H9 (cell line): ENCODE results near the gene OSTF1. TPM values are rescaled to one million over a fixed set of nuclear protein-coding genes. Genes with fewer than 3 reads are reported as not detected.

ENCODE experiments used
- DNase-seq: peaks from one replicate; pipeline ENCODE4 v3.0.0-alpha.2; 2017
- H2AFZ ChIP-seq: one replicate; pipeline ENCODE4 v1.6.1; 2013; ENCODE audit warnings: mild to moderate bottlenecking, low read length, control low read depth, moderate library complexity
- H2AK5ac ChIP-seq: 2 replicates; pipeline ENCODE4 v1.6.1; 2013; ENCODE audit warnings: low read length, control low read depth, mixed read lengths; ENCODE audit not compliant: insufficient read length
- H2BK120ac ChIP-seq: one replicate; pipeline ENCODE4 v1.6.1; 2013; ENCODE audit warnings: low read depth, mild to moderate bottlenecking, low read length, control low read depth, inconsistent platforms; ENCODE audit not compliant: poor library complexity, severe bottlenecking
- H2BK12ac ChIP-seq: 2 replicates; pipeline ENCODE4 v1.6.1; 2013; ENCODE audit warnings: low read length, control low read depth, mixed read lengths, low read depth; ENCODE audit not compliant: insufficient read length
- H2BK15ac ChIP-seq: 2 replicates; pipeline ENCODE4 v1.6.1; 2013; ENCODE audit warnings: low read depth, low read length, control low read depth
- H2BK20ac ChIP-seq: one replicate; pipeline ENCODE4 v1.6.1; 2013; ENCODE audit warnings: low read depth, mild to moderate bottlenecking, low read length, control low read depth, inconsistent platforms; ENCODE audit not compliant: poor library complexity, severe bottlenecking
- H2BK5ac ChIP-seq: 2 replicates; pipeline ENCODE4 v1.6.1; 2013; ENCODE audit warnings: low read length, control low read depth, mixed read lengths; ENCODE audit not compliant: insufficient read length
- H3K14ac ChIP-seq: 2 replicates; pipeline ENCODE4 v1.6.1; 2013; ENCODE audit warnings: low read length, control low read depth; ENCODE audit not compliant: insufficient read depth
- H3K18ac ChIP-seq: 2 replicates; pipeline ENCODE4 v1.6.1; 2013; ENCODE audit warnings: low read depth, mild to moderate bottlenecking, mixed read lengths, low read length, control low read depth; ENCODE audit not compliant: insufficient read length
- H3K23ac ChIP-seq: 2 replicates; pipeline ENCODE4 v1.6.1; 2013; ENCODE audit warnings: low read length, control low read depth, mixed read lengths, low read depth; ENCODE audit not compliant: insufficient read length
- H3K23me2 ChIP-seq: 2 replicates; pipeline ENCODE4 v1.6.1; 2013; ENCODE audit warnings: low read depth, mild to moderate bottlenecking, mixed read lengths, low read length, control low read depth; ENCODE audit not compliant: insufficient read length, poor library complexity, severe bottlenecking
- H3K27ac ChIP-seq: 2 replicates; pipeline ENCODE4 v1.5.1; 2013; ENCODE audit warnings: low read length, control low read depth, mixed read lengths, low read depth; ENCODE audit not compliant: insufficient read length
- H3K27me3 ChIP-seq: 2 replicates; pipeline ENCODE4 v1.6.1; 2013; ENCODE audit warnings: low read length, control low read depth, inconsistent platforms; ENCODE audit not compliant: insufficient read depth
- H3K4ac ChIP-seq: 2 replicates; pipeline ENCODE4 v1.6.1; 2013; ENCODE audit warnings: low read depth, mild to moderate bottlenecking, control low read depth, inconsistent platforms, low read length, moderate library complexity
- H3K4me1 ChIP-seq: 2 replicates; pipeline ENCODE4 v1.6.1; 2013; ENCODE audit warnings: low read length, control low read depth, inconsistent platforms; ENCODE audit not compliant: insufficient read depth
- H3K4me2 ChIP-seq: 2 replicates; pipeline ENCODE4 v1.6.1; 2013; ENCODE audit warnings: low read length, control low read depth, mixed read lengths; ENCODE audit not compliant: insufficient read length, insufficient read depth
- H3K56ac ChIP-seq: 2 replicates; pipeline ENCODE4 v1.6.1; 2013; ENCODE audit warnings: low read depth, mild to moderate bottlenecking, mixed read lengths, low read length, control low read depth; ENCODE audit not compliant: insufficient read length
- H3K79me1 ChIP-seq: 2 replicates; pipeline ENCODE4 v1.6.1; 2013; ENCODE audit warnings: low read depth, mild to moderate bottlenecking, moderate library complexity, low read length, control low read depth, inconsistent platforms; ENCODE audit not compliant: insufficient read depth, poor library complexity, severe bottlenecking
- H3K79me2 ChIP-seq: 2 replicates; pipeline ENCODE4 v1.6.1; 2013; ENCODE audit warnings: low read length, control low read depth, inconsistent platforms; ENCODE audit not compliant: insufficient read depth
- H3K9ac ChIP-seq: 2 replicates; pipeline ENCODE4 v1.6.1; 2013; ENCODE audit warnings: low read length, control low read depth, mixed read lengths; ENCODE audit not compliant: insufficient read length; ENCODE audit errors: extremely low read depth
- H3K9me3 ChIP-seq: one replicate; pipeline ENCODE4 v1.6.1; 2013; ENCODE audit warnings: low read depth, low read length, inconsistent platforms; ENCODE audit not compliant: control insufficient read depth
- H3T11ph ChIP-seq: one replicate; pipeline ENCODE4 v1.6.1; 2013; ENCODE audit warnings: mild to moderate bottlenecking, low read length, control low read depth, inconsistent platforms
- H4K20me1 ChIP-seq: one replicate; pipeline ENCODE4 v1.6.1; 2013; ENCODE audit not compliant: control insufficient read depth, insufficient read length, insufficient read depth
- H4K5ac ChIP-seq: 2 replicates; pipeline ENCODE4 v1.6.1; 2013; ENCODE audit warnings: low read depth, mild to moderate bottlenecking, mixed read lengths, low read length, control low read depth; ENCODE audit not compliant: insufficient read length
- H4K8ac ChIP-seq: replicated peaks from 2 replicates; pipeline ENCODE4 v1.6.1; 2013; ENCODE audit warnings: low read length, control low read depth, mixed read lengths, low read depth; ENCODE audit not compliant: insufficient read length
- H4K91ac ChIP-seq: 2 replicates; pipeline ENCODE4 v1.6.1; 2013; ENCODE audit warnings: low read depth, mild to moderate bottlenecking, moderate library complexity, mixed read lengths, low read length, control low read depth; ENCODE audit not compliant: insufficient read length
- H3K27ac Mint-ChIP-seq, 3 experiments: 2 replicates in 2 of 3; 3 replicates in 1 of 3; pipeline ENCODE4 v1.8.0; 2020 to 2021; ENCODE audit warnings: mixed read lengths in 3 of 3, mild to moderate bottlenecking in 1 of 3, moderate library complexity in 1 of 3
- H3K27me3 Mint-ChIP-seq: 2 replicates; pipeline ENCODE4 v1.8.0; 2021; ENCODE audit warnings: low read depth, mild to moderate bottlenecking, moderate library complexity, mixed read lengths
- H3K36me3 Mint-ChIP-seq, 3 experiments: 2 replicates in 2 of 3; 3 replicates in 1 of 3; pipeline ENCODE4 v1.8.0; 2020 to 2021; ENCODE audit warnings: low read depth in 3 of 3, mixed read lengths in 3 of 3; ENCODE audit not compliant: insufficient read depth in 1 of 3
- H3K4me1 Mint-ChIP-seq, 2 experiments: 2 replicates each; pipeline ENCODE4 v1.8.0; 2020; ENCODE audit warnings: mixed read lengths in 2 of 2
- H3K4me3 Mint-ChIP-seq, 2 experiments: 2 replicates in 1 of 2; 3 replicates in 1 of 2; pipeline ENCODE4 v1.8.0; 2020 to 2021; ENCODE audit warnings: mild to moderate bottlenecking in 2 of 2, mixed read lengths in 2 of 2, moderate library complexity in 1 of 2
- H3K9me3 Mint-ChIP-seq, 2 experiments: 2 replicates in 1 of 2; 3 replicates in 1 of 2; pipeline ENCODE4 v1.8.0; 2020; ENCODE audit warnings: mild to moderate bottlenecking in 2 of 2, mixed read lengths in 2 of 2, moderate library complexity in 1 of 2
- CTCF ChIP-seq: fragments of 200-600 bp; sonication (generic); conservative IDR thresholded peaks from 3 replicates; pipeline ENCODE4 v1.8.0; 2021; ENCODE audit warnings: antibody characterized with exemption, mild to moderate bottlenecking
- WGBS: extraction: QIAGEN DNeasy Blood & Tissue Kit; methylation state at CpG from one replicate; pipeline ENCODE4 v1.1.7; 2013; ENCODE audit warnings: missing lambda C conversion rate, low lambda C conversion rate, mixed read lengths; ENCODE audit not compliant: insufficient read length; ENCODE audit errors: extremely low coverage; 5-methylcytosine and 5-hydroxymethylcytosine counted together
- total RNA-seq: library from RNA; stranded (reverse); gene quantifications from 2 replicates; pipeline ENCODE4 v1.2.1, GENCODE V29; 2021

OSTF1 gene
- total RNA-seq, 1 experiment from 2014 or later, result 16.1 TPM

GRCh38 chr9:75168270-75169178, 80.2 kb downstream of the OSTF1 start:
- H3K79me2 ChIP-seq, result no peaks in the 10 kb centered on the region
- no peak for DNase-seq
- H3K4me3 Mint-ChIP-seq, result no peak overlapping the region
- H4K20me1 ChIP-seq, result no peaks in the 10 kb centered on the region
- H2BK12ac ChIP-seq, result no peak overlapping the region
- H2AK5ac ChIP-seq, result no peak overlapping the region
- WGBS, result no CpG with 5 or more reads among the region's 2 CpGs
- H4K91ac ChIP-seq, result no peak overlapping the region
- no peak overlapping the region for H3K4me2 ChIP-seq
- no peak overlapping the region for H3K18ac ChIP-seq
- no peak overlapping the region for H2AFZ ChIP-seq
- no peak overlapping the region for H4K5ac ChIP-seq
- peak overlapping the region in 1 of 3 experiments; percentile 87; a peak in 1 of 7 replicates for H3K27ac Mint-ChIP-seq
- peaks cover 7 to 22% (median 10%) of the 10 kb centered on the region in 3 experiments; a peak in 6 of 7 replicates for H3K36me3 Mint-ChIP-seq
- no peak overlapping the region for H3K56ac ChIP-seq
- H3K4me1 ChIP-seq, result no peaks in the 10 kb centered on the region; the same call in 1 of the 2 replicates
- H3K27ac ChIP-seq, result no peak overlapping the region
- H3T11ph ChIP-seq, result no peak overlapping the region
- H2BK20ac ChIP-seq, result no peak overlapping the region
- no peak overlapping the region for H4K8ac ChIP-seq
- no peak overlapping the region for H2BK120ac ChIP-seq
- H3K9ac ChIP-seq, result no peak overlapping the region
- no peak overlapping the region for H2BK15ac ChIP-seq
- no peak for TF ChIP-seq CTCF
- H3K9me3 ChIP-seq, result no peaks in the 10 kb centered on the region
- no peaks in the 10 kb centered on the region for H3K27me3 Mint-ChIP-seq
- peaks cover 9 to 10% of the 10 kb centered on the region in 2 experiments for H3K4me1 Mint-ChIP-seq
- H3K23me2 ChIP-seq, result no peaks in the 10 kb centered on the region
- no peak overlapping the region for H3K4ac ChIP-seq
- H3K79me1 ChIP-seq, result no peaks in the 10 kb centered on the region
- H3K9me3 Mint-ChIP-seq, result peaks cover 13 to 23% of the 10 kb centered on the region in 2 experiments
- no peaks in the 10 kb centered on the region for H3K27me3 ChIP-seq
- H3K23ac ChIP-seq, result no peak overlapping the region
- no peak overlapping the region for H3K14ac ChIP-seq
- H2BK5ac ChIP-seq, result no peak overlapping the region
